Heart left ventricle (tissue), 13 donors: ENCODE measurements around the gene NFKBIL1.

Source experiments
- CTCF ChIP-seq, 12 donors: fragments of 200-600 bp; sonication (generic) in 4 of 12; IDR thresholded peaks; one replicate each; pipeline versions ENCODE4 v1.5.0 to v1.8.0; 2018 to 2022; ENCODE audit warnings: antibody characterized with exemption in 12 of 12, mild to moderate bottlenecking in 5 of 12
- POLR2A ChIP-seq, 2 donors: fragments of 450-650 bp; IDR thresholded peaks; one replicate each; pipeline ENCODE4 v1.6.1; 2017; ENCODE audit warnings: antibody characterized with exemption in 2 of 2, mild to moderate bottlenecking in 2 of 2, moderate library complexity in 2 of 2
- donor health status: ischemic (EF 13 %, LVEDD 7.1; RV severe dilation, severe dysfunction).
- donor health status: DM: no; HTN: yes; CAD: no.
- donor health status: DM: no; HTN: no; CAD: no.
- donor health status: ischemic (EF 25% LVEDD 6.9; RV normal size, moderate dysfunction).
- donor health status: ischemic (EF 25% LVEDD 5.7; RV mildly dilated, moderate dysfunction).
- donor health status: ischemic (EF 35%, LVEDD 5.7; RV mildly dilated, moderate dysfunction).
- donor health status: nonischemic (EF 11% LVEDD 7.7; RV severe dilation, severe dysfunction).
- donor health status: DM: yes; HTN: yes; CAD: no.
- donor health status: PGD.
- donor health status: ischemic (EF 29% LVEDD 5.4; RV normal size, mild dysfunction).
- donor health status: nonischemic (EF 23%, LVEDD 6.1; RV moderate dilation, normal function).

GRCh38 chr6:31546958-31547726, at the start of gene NFKBIL1:
- TF ChIP-seq CTCF (IDR thresholded peaks at IDR 0.05) (peak in 2 of 12 donors; percentile 1 to 21), POLR2A (IDR thresholded peaks at IDR 0.05) (peak in 1 of 2 donors; percentile 62)
